SH-SY5Y (cell line): ENCODE results near the gene ARHGEF37.

Source experiments
- GATA2 ChIP-seq: IDR thresholded peaks from 2 replicates; pipeline ENCODE4 v1.6.1; 2011; ENCODE audit warnings: mild to moderate bottlenecking, low read depth, low read length
- GATA3 ChIP-seq: IDR thresholded peaks from 2 replicates; pipeline ENCODE4 v1.6.1; 2011; ENCODE audit warnings: low read depth, mild to moderate bottlenecking, low read length, moderate library complexity

DNA sequence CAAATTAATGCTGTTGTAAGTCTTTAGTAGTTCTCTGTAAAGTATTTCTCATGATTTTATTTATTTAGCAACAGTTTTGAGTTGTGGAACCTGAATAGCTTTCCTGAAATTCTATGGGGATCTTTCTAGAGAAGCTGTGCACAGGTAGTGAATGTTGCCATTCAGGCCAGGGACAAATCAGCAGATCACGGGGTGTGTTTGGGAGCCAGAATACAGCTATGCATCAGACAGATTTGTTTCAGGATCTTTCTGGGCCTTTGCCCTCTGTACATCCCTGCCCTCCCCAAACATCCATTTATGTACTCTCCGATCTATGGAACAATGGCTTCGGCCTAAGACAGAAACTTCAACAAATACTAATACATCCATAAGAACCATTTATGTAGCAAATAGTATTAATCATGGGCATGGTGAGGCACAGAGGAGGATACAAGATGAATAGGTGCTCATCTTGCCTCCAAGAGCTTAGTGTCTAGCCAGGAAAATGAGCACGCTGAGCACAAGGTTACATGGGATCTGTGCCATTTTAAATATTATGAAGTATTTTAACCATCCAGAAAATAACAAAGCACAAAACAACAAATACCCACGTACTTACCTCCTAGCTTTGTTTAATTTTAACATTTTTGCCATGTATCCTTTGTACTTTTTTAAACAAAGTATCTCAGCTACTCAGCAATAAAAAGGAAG is 13.1 kb downstream of the ARHGEF37 start:
- TF ChIP-seq GATA2 (no peak), GATA3 (no peak)
